Thyroid gland (tissue), 4 donors: Measurements from ENCODE around the gene TEKT3. TPM values are rescaled to one million over a fixed set of nuclear protein-coding genes. Genes with fewer than 3 reads are reported as not detected.

Experiments
- DNase-seq, 2 donors: peaks; one replicate each; pipeline ENCODE4 v3.0.0-alpha.2; 2019
- H3K27ac ChIP-seq, 3 donors: fragments of 200-600 bp; sonication (generic); 1 replicate in 2 of 3; 2 replicates in 1 of 3; pipeline ENCODE4 v1.5.1; 2016 to 2019; ENCODE audit warnings: mild to moderate bottlenecking in 1 of 3, moderate library complexity in 1 of 3
- H3K27me3 ChIP-seq: fragments of 200-600 bp; sonication (generic); one replicate; pipeline ENCODE4 v1.5.1; 2019
- H3K36me3 ChIP-seq, 2 donors: fragments of 200-600 bp; sonication (generic); one replicate each; pipeline ENCODE4 v1.5.1; 2016 to 2019
- H3K4me1 ChIP-seq, 2 donors: fragments of 200-600 bp; sonication (generic); one replicate each; pipeline ENCODE4 v1.5.1; 2017 to 2019
- H3K4me3 ChIP-seq, 3 donors: fragments of 200-600 bp; sonication (generic); replicated peaks in 1 of 3; 1 replicate in 2 of 3; 2 replicates in 1 of 3; pipeline ENCODE4 v1.5.1; 2016; ENCODE audit warnings: mild to moderate bottlenecking in 1 of 3
- H3K9me3 ChIP-seq: fragments of 200-600 bp; sonication (generic); one replicate; pipeline ENCODE4 v1.5.1; 2017
- POLR2A ChIP-seq, 2 donors: fragments of 450-650 bp; IDR thresholded peaks; one replicate each; pipeline ENCODE4 v1.6.1; 2017; ENCODE audit warnings: antibody characterized with exemption in 2 of 2, mild to moderate bottlenecking in 2 of 2, moderate library complexity in 1 of 2
- WGBS, 2 donors: methylation state at CpG; one replicate each; pipeline ENCODE4 v1.1.5; 2017; 5-methylcytosine and 5-hydroxymethylcytosine counted together
- intact Hi-C: fragments of 100-400 bp; cut with DNase I; formaldehyde crosslinking; loops from one replicate; pipeline ENCODE4 v1.15.1; 2023
- total RNA-seq, 4 donors: library from RNA; depleted of rRNA; stranded (reverse); fragments of >200 nt; gene quantifications; one replicate each; pipeline ENCODE4 v1.2.3, GENCODE V29; 2016
- TF ChIP-seq, protein P1 (sequence below), 6 experiments: fragments of 200-600 bp in 3 of 6; fragments of 450-650 bp in 3 of 6; sonication (generic) in 3 of 6; IDR thresholded peaks; one replicate each; pipeline ENCODE4 v1.5.1; 2016 to 2019; ENCODE audit warnings: antibody characterized with exemption in 6 of 6, mild to moderate bottlenecking in 2 of 6, inconsistent platforms in 1 of 6, moderate library complexity in 1 of 6

TEKT3 gene
- total RNA-seq, 4 donors from 2014 or later: 1.1 to 2.3 (median 1.9) TPM; not detected in 1

DNA sequence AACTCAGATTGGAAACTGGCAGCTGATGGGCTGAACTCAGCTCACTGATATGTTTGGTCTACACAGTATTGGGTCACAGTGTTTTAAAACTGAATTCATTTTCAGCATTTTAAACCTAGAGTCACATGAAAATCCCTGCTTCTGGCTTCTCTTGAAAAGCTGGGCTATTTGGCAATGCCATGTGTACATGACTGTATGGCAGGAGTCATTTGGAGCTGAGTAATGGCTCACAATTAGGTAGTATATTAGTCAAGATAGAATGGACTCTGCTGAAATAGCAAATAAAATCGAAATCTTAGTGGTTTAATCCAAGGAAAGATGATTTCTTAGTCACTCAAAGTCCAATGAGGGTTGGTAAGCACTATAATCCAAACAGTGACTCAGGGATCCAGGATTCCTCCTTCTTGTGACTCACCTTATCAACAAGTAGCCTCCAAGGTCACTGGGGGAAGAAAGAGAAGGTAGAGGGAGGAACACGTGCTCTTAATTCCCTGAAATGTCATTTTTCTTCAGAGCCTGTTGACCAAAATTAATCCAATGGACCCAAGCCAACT lies 62.4 kb downstream of the TEKT3 start:
- Histone ChIP-seq H3K9me3 (no peaks in the 10 kb centered on the region), H3K36me3 (no peaks in the 10 kb centered on the region), H3K27me3 (no peaks in the 10 kb centered on the region), H3K27ac (no peak overlapping the region), H3K4me1 (peaks cover 8 to 21% of the 10 kb centered on the region in 2 donors), H3K4me3 (no peak overlapping the region)
- intact Hi-C loops: loop anchor here (10.0 kb wide), 1 partner anchor 126 kb away; no protein-coding TSS in a partner anchor
- no peak for DNase-seq
- TF ChIP-seq, protein P1, sequence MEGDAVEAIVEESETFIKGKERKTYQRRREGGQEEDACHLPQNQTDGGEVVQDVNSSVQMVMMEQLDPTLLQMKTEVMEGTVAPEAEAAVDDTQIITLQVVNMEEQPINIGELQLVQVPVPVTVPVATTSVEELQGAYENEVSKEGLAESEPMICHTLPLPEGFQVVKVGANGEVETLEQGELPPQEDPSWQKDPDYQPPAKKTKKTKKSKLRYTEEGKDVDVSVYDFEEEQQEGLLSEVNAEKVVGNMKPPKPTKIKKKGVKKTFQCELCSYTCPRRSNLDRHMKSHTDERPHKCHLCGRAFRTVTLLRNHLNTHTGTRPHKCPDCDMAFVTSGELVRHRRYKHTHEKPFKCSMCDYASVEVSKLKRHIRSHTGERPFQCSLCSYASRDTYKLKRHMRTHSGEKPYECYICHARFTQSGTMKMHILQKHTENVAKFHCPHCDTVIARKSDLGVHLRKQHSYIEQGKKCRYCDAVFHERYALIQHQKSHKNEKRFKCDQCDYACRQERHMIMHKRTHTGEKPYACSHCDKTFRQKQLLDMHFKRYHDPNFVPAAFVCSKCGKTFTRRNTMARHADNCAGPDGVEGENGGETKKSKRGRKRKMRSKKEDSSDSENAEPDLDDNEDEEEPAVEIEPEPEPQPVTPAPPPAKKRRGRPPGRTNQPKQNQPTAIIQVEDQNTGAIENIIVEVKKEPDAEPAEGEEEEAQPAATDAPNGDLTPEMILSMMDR (IDR thresholded peaks at IDR 0.05): no peak
- no peak for TF ChIP-seq POLR2A (IDR thresholded peaks at IDR 0.05)
- 80 to 86% methylated on average over 2 of the region's 2 CpGs for WGBS, 2 donors

DNA sequence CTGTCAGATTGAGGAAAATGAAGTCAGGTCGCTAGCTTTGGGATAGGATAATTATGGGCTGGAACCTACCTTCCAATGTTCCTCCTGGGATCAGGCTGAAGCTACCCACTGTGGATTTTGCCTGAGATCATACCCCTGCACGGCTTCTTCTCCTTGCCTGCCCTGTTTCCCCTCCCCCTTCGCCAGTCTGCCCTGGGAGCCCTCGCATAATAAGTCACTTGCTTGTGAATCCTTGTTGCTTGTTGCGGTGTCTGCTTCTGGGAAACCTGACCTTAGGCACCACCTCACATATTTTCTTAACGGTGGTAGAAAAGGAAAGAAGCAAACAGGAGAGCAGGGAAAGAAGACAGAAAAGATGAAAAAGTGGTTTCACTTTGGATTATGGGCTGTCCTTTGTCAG lies 63.0 kb downstream of the TEKT3 start:
- DNase-seq: no peak
- 51 to 53% methylated on average over 6 of the region's 6 CpGs for whole genome bisulfite sequencing, 2 donors
- peaks cover 8 to 21% of the 10 kb centered on the region in 2 donors for H3K4me1 ChIP-seq
- no peaks in the 10 kb centered on the region for H3K27me3 ChIP-seq
- H3K27ac ChIP-seq: no peak overlapping the region
- H3K36me3 ChIP-seq: no peaks in the 10 kb centered on the region
- no peak overlapping the region for H3K4me3 ChIP-seq
- no peaks in the 10 kb centered on the region for H3K9me3 ChIP-seq
- intact Hi-C loops: loop anchor here (10.0 kb wide), 1 partner anchor 126 kb away; no protein-coding TSS in a partner anchor
- TF ChIP-seq, protein P1 (IDR thresholded peaks at IDR 0.05): no peak
- no peak for TF ChIP-seq POLR2A (IDR thresholded peaks at IDR 0.05)

DNA sequence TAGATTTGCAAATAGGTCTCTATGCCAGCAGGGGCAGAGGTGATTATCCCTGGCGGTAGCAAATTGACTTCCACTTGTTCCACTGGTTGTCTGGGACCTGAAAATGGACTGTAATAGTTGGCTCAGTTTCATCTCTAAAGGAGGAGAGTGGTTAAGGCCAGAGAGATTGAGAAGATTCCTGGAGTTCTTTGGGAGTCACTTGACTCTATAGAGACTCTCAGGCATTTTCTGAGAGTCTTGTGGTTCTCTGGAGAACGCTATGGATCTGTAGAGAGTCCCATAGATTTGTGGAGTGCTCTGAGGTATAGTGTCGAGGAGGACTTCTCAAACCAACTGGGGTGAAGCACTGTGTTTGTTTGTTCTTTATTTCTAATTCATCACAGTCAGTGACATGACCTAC lies 67.4 kb downstream of the TEKT3 start:
- no peaks in the 10 kb centered on the region for H3K9me3 ChIP-seq
- H3K4me3 ChIP-seq: no peak overlapping the region
- H3K4me1 ChIP-seq: peaks cover 8 to 21% of the 10 kb centered on the region in 2 donors
- no peaks in the 10 kb centered on the region for H3K36me3 ChIP-seq
- H3K27ac ChIP-seq: no peak overlapping the region
- no peaks in the 10 kb centered on the region for H3K27me3 ChIP-seq
- TF ChIP-seq POLR2A (IDR thresholded peaks at IDR 0.05): no peak
- TF ChIP-seq, protein P1 (IDR thresholded peaks at IDR 0.05): no peak
- 65 to 76% methylated on average over 3 of the region's 3 CpGs for WGBS, 2 donors
- intact Hi-C loops: loop anchor here (10.0 kb wide), 1 partner anchor 131 kb away; no protein-coding TSS in a partner anchor
- DNase-seq: no peak

DNA sequence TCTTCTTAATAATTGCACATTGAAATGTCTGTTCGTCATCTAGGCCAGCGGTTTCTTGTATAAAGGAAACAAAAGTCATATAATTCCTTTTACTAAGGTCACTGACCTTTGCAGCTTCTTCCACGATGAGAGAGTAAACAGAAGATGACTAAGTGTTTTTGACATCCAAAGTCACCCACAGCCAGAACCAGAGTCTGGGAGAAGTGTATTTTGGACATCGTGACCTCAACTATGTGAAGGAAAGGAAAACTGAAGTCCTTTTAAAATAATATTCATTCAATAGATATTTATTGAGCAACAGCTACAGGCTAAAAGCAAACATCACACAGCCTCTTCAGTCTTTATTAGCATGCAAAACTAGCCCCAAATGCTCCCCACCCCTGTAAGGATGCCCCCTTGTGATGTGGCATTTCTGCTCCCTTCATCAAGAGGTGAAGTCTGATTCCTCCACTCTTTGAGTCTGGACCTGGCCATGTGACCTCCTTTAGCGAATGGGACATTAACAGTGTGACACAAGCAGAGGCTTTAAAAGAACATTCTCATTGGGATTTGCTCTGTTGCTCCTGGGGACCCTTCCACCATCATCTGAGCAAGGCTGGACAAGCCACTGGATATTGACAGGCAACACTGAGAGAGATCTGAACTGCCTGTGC lies 68.1 kb downstream of the TEKT3 start:
- no peaks in the 10 kb centered on the region for H3K36me3 ChIP-seq
- no peak for TF ChIP-seq POLR2A (IDR thresholded peaks at IDR 0.05)
- TF ChIP-seq, protein P1 (IDR thresholded peaks at IDR 0.05): no peak
- H3K27me3 ChIP-seq: no peaks in the 10 kb centered on the region
- no peak overlapping the region for H3K27ac ChIP-seq
- intact Hi-C loops: loop anchor here (10.0 kb wide), 1 partner anchor 132 kb away; no protein-coding TSS in a partner anchor
- H3K4me3 ChIP-seq: no peak overlapping the region
- peaks cover 5 to 17% of the 10 kb centered on the region in 2 donors for H3K4me1 ChIP-seq
- H3K9me3 ChIP-seq: no peaks in the 10 kb centered on the region
- no peak for DNase-seq
- 81 to 84% methylated on average over 5 of the region's 5 CpGs for WGBS, 2 donors

DNA sequence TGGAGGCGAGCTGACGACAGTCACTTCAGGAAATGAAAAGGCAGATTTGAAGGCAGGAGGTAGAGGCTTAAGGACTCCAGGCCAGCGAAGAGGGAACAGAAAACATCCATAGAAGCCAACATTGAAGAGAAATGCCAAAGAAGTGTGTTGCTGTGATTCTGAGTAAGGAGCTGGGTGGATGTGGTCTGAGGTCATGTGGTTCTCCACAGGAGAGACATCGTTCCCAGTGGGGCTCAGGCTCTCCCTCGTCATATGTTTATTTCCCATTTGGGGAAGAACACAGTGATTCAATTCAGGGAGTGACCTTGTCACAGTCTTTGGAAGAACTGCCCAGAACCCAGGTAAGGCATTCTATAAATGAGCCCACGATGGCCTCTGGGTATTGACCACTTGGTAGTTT lies 69.7 kb downstream of the TEKT3 start:
- Histone ChIP-seq H3K27me3 (no peaks in the 10 kb centered on the region), H3K4me3 (no peak overlapping the region), H3K4me1 (peaks cover 0 to 4% of the 10 kb centered on the region in 2 donors), H3K36me3 (no peaks in the 10 kb centered on the region), H3K9me3 (no peaks in the 10 kb centered on the region), H3K27ac (no peak overlapping the region)
- intact Hi-C loops: loop anchor here (10.0 kb wide), 1 partner anchor 133 kb away; no protein-coding TSS in a partner anchor
- DNase-seq: no peak
- no peak for TF ChIP-seq POLR2A (IDR thresholded peaks at IDR 0.05)
- TF ChIP-seq, protein P1 (IDR thresholded peaks at IDR 0.05): no peak
- 92 to 93% methylated on average over 6 of the region's 6 CpGs for WGBS, 2 donors
